ENCODE results near the gene UBE2H.

UBE2H gene

GRCh38 chr7:129855935-129856717 is 96.6 kb downstream of the UBE2H start:
- Histone ChIP-seq H3K27me3 (ENCODE audit: control insufficient read depth, insufficient read depth, low read length) (no peaks in the 10 kb centered on the region), H3K36me3 (ENCODE audit: control insufficient read depth, insufficient read depth, low read length) (no peaks in the 10 kb centered on the region; the same call in 1 of the 2 replicates), H3K4me3 (ENCODE audit: low read depth, low read length) (no peak overlapping the region), H3K9me3 (ENCODE audit: control insufficient read depth, insufficient read depth, low read length) (no peaks in the 10 kb centered on the region), H3K27ac (ENCODE audit: low read depth, low read length) (no peak overlapping the region), H3K9ac (ENCODE audit: low read depth, low read length) (no peak overlapping the region), H3K4me1 (ENCODE audit: control insufficient read depth, insufficient read depth, low read length) (peaks cover 37% of the 10 kb centered on the region)

DNA sequence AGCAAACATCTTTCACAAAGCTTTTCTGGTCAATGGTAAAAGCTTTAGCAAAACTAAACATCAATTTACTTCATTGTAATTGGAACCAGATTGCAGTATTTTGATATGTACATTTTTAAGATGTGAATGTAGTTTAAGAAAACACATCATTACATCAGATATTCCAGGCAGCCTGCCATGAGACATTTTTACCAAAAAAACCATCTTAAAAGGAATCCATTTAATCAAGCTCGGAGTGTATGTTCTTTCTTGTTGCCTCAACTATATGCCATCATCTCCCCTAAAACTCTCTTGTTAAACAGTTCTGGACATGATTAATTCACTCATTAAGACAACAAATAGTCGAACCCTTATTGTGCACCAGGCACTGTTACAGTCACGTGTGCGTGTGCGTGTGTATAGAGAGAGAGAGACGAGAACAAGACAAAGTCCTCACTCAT is 97.5 kb downstream of the UBE2H start:
- H3K27me3 ChIP-seq (ENCODE audit: control insufficient read depth, insufficient read depth, low read length) = no peaks in the 10 kb centered on the region
- no peak overlapping the region for H3K4me3 ChIP-seq (ENCODE audit: low read depth, low read length)
- H3K4me1 ChIP-seq (ENCODE audit: control insufficient read depth, insufficient read depth, low read length) = peaks cover 38% of the 10 kb centered on the region
- H3K9ac ChIP-seq (ENCODE audit: low read depth, low read length) = no peak overlapping the region
- no peaks in the 10 kb centered on the region for H3K9me3 ChIP-seq (ENCODE audit: control insufficient read depth, insufficient read depth, low read length)
- no peaks in the 10 kb centered on the region; the same call in 1 of the 2 replicates for H3K36me3 ChIP-seq (ENCODE audit: control insufficient read depth, insufficient read depth, low read length)
- no peak overlapping the region for H3K27ac ChIP-seq (ENCODE audit: low read depth, low read length)

DNA sequence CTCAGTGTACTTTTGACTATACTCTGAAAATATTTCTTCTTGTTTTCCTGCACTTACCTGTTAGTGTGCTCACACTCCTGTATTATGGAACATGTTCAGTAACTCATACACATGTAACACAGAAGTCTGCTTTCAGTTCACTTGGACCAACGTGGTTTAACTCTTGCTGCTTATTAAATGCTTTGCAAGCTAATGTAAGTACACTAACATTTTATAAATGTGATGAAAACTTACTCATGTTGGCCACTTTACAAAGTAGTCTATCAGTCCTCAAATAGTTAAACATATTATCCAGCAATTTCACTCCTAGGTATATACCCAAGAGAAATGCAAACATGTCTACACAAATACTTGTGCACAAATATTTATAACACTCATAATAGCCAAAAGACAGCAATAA is 98.4 kb downstream of the UBE2H start:
- Histone ChIP-seq H3K27ac (ENCODE audit: low read depth, low read length) (no peak overlapping the region), H3K4me3 (ENCODE audit: low read depth, low read length) (no peak overlapping the region), H3K9ac (ENCODE audit: low read depth, low read length) (no peak overlapping the region), H3K27me3 (ENCODE audit: control insufficient read depth, insufficient read depth, low read length) (no peaks in the 10 kb centered on the region), H3K9me3 (ENCODE audit: control insufficient read depth, insufficient read depth, low read length) (no peaks in the 10 kb centered on the region), H3K36me3 (ENCODE audit: control insufficient read depth, insufficient read depth, low read length) (no peaks in the 10 kb centered on the region; the same call in 1 of the 2 replicates), H3K4me1 (ENCODE audit: control insufficient read depth, insufficient read depth, low read length) (peaks cover 30% of the 10 kb centered on the region)

DNA sequence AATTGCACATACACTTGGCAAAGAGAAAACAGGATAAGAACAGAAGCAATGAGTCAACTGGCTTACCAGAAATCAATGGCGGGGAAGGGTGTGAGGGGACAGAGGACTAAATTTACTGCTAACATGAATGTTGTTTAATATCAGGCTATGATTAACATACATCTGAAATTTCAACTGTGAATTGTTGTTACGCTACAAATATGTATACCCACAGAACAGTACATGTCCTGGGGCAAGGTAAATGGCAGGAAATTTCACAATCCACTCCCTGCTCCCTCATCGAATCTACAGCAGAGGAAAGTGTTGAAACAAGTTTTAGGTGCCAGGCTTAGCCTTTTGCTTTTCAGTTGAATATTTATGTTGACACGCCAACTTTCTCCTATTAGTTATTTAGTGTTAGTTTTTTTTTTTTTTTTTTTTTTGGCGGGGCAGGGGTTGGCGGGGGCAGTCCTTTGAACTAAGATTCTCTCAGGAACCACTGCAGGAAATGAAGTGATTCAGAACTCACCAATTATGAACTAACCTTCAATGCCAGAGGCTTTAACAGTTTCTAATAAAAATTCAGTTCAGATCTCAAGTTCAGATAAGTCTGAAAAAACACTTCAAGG is 99.0 kb downstream of the UBE2H start:
- Histone ChIP-seq H3K4me3 (ENCODE audit: low read depth, low read length) (no peak overlapping the region), H3K27me3 (ENCODE audit: control insufficient read depth, insufficient read depth, low read length) (no peaks in the 10 kb centered on the region), H3K4me1 (ENCODE audit: control insufficient read depth, insufficient read depth, low read length) (peaks cover 30% of the 10 kb centered on the region), H3K9me3 (ENCODE audit: control insufficient read depth, insufficient read depth, low read length) (no peaks in the 10 kb centered on the region), H3K27ac (ENCODE audit: low read depth, low read length) (no peak overlapping the region), H3K9ac (ENCODE audit: low read depth, low read length) (no peak overlapping the region), H3K36me3 (ENCODE audit: control insufficient read depth, insufficient read depth, low read length) (no peaks in the 10 kb centered on the region; the same call in 1 of the 2 replicates)

GRCh38 chr7:129851809-129852208 is 101.0 kb downstream of the UBE2H start:
- Histone ChIP-seq H3K36me3 (ENCODE audit: control insufficient read depth, insufficient read depth, low read length) (no peaks in the 10 kb centered on the region; the same call in 1 of the 2 replicates), H3K4me3 (ENCODE audit: low read depth, low read length) (no peak overlapping the region), H3K27ac (ENCODE audit: low read depth, low read length) (no peak overlapping the region), H3K4me1 (ENCODE audit: control insufficient read depth, insufficient read depth, low read length) (peaks cover 35% of the 10 kb centered on the region), H3K27me3 (ENCODE audit: control insufficient read depth, insufficient read depth, low read length) (no peaks in the 10 kb centered on the region), H3K9ac (ENCODE audit: low read depth, low read length) (no peak overlapping the region), H3K9me3 (ENCODE audit: control insufficient read depth, insufficient read depth, low read length) (no peaks in the 10 kb centered on the region)

DNA sequence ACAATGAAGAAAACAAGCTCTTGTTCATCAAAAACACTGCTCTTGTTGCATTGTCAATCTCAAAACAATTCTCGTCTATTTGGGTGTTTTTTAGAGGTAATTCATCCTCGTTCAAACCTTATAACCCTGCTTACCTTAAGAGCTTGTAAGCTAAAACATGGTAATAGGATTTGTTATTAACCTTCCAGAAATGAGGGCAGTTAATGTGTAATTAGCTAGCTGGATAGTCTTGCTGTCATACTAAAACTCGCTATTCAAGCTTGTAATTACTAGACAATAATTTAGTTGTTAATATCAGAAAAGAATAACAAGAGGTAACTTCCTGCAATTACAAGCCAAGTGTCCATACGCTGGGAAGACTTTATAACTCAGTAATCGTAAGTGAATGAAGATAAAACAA is 101.6 kb downstream of the UBE2H start:
- Histone ChIP-seq H3K27ac (ENCODE audit: low read depth, low read length) (no peak overlapping the region), H3K9me3 (ENCODE audit: control insufficient read depth, insufficient read depth, low read length) (no peaks in the 10 kb centered on the region), H3K4me3 (ENCODE audit: low read depth, low read length) (no peak overlapping the region), H3K9ac (ENCODE audit: low read depth, low read length) (no peak overlapping the region), H3K27me3 (ENCODE audit: control insufficient read depth, insufficient read depth, low read length) (no peaks in the 10 kb centered on the region), H3K36me3 (ENCODE audit: control insufficient read depth, insufficient read depth, low read length) (no peaks in the 10 kb centered on the region; the same call in 1 of the 2 replicates), H3K4me1 (ENCODE audit: control insufficient read depth, insufficient read depth, low read length) (peaks cover 40% of the 10 kb centered on the region)

DNA sequence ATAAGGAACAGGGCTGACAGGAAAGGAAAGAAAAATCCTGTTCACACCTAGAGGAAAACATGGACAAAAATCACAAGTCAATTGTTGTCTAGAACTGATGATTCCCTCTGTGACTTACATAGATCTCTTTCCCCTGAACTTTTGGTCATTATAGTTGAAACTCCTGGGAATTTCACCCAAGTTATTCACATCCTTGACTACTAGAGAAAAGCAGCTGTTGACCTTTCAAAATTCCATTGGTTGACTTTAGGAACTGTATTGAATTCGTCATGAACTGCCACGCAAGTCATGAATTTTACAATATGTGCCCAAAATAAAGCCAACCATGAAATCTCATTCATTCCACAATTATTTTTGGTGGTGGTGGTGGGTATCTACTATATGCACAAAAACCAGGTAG is 104.3 kb downstream of the UBE2H start:
- Histone ChIP-seq H3K4me1 (ENCODE audit: control insufficient read depth, insufficient read depth, low read length) (peaks cover 43% of the 10 kb centered on the region), H3K9ac (ENCODE audit: low read depth, low read length) (no peak overlapping the region), H3K4me3 (ENCODE audit: low read depth, low read length) (no peak overlapping the region), H3K9me3 (ENCODE audit: control insufficient read depth, insufficient read depth, low read length) (no peaks in the 10 kb centered on the region), H3K27ac (ENCODE audit: low read depth, low read length) (no peak overlapping the region), H3K36me3 (ENCODE audit: control insufficient read depth, insufficient read depth, low read length) (no peaks in the 10 kb centered on the region), H3K27me3 (ENCODE audit: control insufficient read depth, insufficient read depth, low read length) (no peaks in the 10 kb centered on the region)

DNA sequence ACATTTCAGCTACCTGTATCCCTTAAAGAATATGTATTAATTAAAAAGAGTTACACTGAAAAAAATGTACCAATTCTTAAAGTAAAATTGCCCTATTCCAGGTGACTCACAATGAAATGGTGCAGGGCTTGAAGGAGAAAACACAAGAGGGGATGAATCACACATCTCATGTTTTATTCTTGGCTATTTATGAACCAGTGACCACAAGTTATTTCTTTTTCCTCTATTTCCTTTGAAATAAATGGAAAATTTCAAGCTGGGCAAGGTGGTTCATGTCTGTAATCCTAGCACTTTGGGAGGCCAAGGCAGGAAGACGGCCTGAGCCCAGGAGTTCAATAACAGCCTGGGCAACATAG is 106.8 kb downstream of the UBE2H start:
- peaks cover 35% of the 10 kb centered on the region for H3K4me1 ChIP-seq (ENCODE audit: control insufficient read depth, insufficient read depth, low read length)
- no peaks in the 10 kb centered on the region for H3K27me3 ChIP-seq (ENCODE audit: control insufficient read depth, insufficient read depth, low read length)
- H3K9me3 ChIP-seq (ENCODE audit: control insufficient read depth, insufficient read depth, low read length) = no peaks in the 10 kb centered on the region
- no peak overlapping the region for H3K27ac ChIP-seq (ENCODE audit: low read depth, low read length)
- H3K4me3 ChIP-seq (ENCODE audit: low read depth, low read length) = no peak overlapping the region
- no peak overlapping the region for H3K9ac ChIP-seq (ENCODE audit: low read depth, low read length)
- H3K36me3 ChIP-seq (ENCODE audit: control insufficient read depth, insufficient read depth, low read length) = no peaks in the 10 kb centered on the region

DNA sequence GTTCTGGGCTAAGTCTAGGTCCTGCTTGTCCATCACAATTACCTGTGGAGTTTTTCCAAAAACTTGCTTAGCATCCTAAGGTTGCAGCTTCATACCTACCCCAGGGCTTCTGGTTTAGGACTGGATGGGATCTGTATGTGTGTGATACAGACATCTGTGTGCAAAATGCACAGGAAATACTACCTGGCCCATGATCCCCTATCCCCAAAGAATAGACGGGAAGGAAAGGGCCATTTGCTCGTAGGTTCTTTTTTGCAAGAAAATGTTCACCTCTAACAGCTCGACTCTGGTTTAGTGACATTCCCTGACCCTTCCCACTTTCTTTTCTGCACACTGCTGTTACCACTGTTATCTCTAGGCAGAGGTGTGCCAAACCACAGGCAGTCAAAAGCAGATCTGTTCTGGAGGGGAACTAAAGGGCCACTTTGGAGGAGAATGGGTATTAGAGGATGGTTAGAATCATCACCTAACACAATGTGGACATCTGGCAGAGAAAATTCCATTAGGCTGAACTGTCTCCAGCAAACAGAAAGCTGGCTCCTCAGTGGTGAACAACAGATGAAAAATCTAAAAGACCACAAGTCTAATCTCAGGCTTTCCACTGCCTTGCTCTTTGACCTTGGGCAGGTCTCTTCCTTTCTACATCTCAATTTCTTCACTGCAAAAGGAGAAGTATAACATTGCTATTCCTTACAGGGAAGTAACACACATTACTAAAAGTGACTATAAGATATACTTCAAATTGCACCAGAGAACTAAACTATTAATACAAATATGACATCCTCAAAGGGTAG is 107.4 kb downstream of the UBE2H start:
- no peaks in the 10 kb centered on the region for H3K27me3 ChIP-seq (ENCODE audit: control insufficient read depth, insufficient read depth, low read length)
- no peak overlapping the region for H3K9ac ChIP-seq (ENCODE audit: low read depth, low read length)
- no peaks in the 10 kb centered on the region for H3K36me3 ChIP-seq (ENCODE audit: control insufficient read depth, insufficient read depth, low read length)
- no peaks in the 10 kb centered on the region for H3K9me3 ChIP-seq (ENCODE audit: control insufficient read depth, insufficient read depth, low read length)
- peak overlapping the region; percentile 25 for H3K27ac ChIP-seq (ENCODE audit: low read depth, low read length)
- H3K4me3 ChIP-seq (ENCODE audit: low read depth, low read length) = no peak overlapping the region
- peaks cover 38% of the 10 kb centered on the region for H3K4me1 ChIP-seq (ENCODE audit: control insufficient read depth, insufficient read depth, low read length)

DNA sequence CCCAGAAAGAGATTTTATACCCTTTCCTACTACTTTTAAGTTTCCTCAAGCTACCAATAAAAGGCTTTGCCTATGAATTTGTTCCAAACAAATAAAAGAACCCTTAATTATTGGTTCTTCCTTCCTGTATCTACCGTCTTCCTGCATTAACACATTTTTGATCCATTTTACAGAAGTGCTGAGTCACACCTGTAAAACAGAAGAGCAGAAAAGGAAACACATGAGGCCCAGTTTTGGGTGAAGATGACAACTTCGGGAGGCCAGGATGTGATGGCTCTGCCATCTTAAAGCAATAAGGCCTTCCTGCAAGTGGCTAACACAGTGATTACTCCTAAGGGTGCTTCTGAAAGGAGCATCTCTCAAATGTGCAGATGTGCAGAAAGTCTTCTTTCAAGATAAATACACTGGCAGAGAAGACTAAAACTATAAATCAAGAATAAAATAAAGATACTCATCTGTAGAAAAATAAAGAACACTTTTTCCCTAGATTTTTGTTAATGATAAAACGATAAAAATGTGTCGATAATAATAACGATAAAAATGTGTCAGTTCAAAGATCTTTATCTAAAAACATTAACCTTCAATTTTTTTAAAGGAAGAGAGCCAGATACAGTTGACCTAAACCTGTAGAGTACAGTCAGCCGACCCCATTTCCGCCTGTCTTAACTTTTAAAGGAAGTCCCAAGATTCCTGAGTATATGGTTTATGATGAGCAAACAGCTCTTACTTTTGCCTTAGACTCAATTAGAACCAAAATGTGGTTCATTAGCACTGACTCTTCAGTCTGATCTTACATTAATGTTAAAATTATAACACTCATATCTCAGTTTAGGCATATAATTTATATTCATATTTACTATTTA is 108.6 kb downstream of the UBE2H start:
- Histone ChIP-seq H3K36me3 (ENCODE audit: control insufficient read depth, insufficient read depth, low read length) (no peaks in the 10 kb centered on the region), H3K4me3 (ENCODE audit: low read depth, low read length) (peak overlapping the region; percentile 35; the same call in 1 of the 2 replicates), H3K9ac (ENCODE audit: low read depth, low read length) (peak overlapping the region; percentile 60), H3K9me3 (ENCODE audit: control insufficient read depth, insufficient read depth, low read length) (no peaks in the 10 kb centered on the region), H3K4me1 (ENCODE audit: control insufficient read depth, insufficient read depth, low read length) (peaks cover 39% of the 10 kb centered on the region), H3K27me3 (ENCODE audit: control insufficient read depth, insufficient read depth, low read length) (no peaks in the 10 kb centered on the region), H3K27ac (ENCODE audit: low read depth, low read length) (peak overlapping the region; percentile 91)
